Measurements from ENCODE around the gene FBXL13.
A peak's percentile ranks its signal among the peaks of the same experiment; 100 is the strongest.
"Not testable (repeated sequence)": the region's sequence is repeated elsewhere in the genome, so short reads cannot be mapped to it uniquely, and the experiment has no call there.

The FBXL13 gene

DNA sequence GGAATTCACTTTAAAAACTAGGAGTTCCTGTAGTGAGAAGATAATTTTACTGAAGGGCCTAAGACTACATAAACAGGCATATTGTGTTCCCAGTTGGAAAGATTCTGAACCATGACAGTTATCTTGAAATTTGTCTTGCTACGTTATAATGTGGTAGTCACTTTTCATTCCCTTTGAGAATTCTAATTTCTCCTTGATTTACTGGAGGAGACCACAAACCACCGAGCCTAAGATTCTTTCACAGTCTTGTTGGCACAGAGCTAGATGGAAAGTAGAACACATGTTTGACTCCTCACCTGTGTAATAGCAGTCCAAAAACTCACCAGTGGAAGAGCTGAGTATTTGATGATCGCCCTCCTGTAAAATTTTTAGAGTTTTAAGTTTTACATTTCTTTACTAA is 5.2 kb upstream of the FBXL13 start:
- DNase-seq (ENCODE audit: low read depth, low spot score): no peak

DNA sequence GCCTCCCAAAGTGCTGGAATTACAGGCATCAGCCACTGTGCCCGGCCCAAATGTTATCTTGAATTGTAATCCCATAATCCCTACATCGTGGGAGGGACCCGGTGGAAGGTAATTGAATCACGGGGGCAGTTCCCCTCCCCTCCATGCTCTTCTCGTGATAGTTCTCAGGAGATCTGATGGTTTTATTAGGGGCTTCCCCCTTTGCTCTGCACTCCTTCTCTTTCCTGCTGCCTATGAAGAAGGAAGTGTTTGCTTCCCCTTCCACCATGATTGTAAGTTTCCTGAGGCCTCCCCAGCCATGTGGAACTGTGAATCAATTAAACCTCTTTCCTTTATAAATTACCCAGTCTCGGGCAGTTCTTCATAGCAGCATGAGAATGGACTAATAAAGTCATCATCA is 3.6 kb upstream of the FBXL13 start:
- not testable (repeated sequence) for DNase-seq (ENCODE audit: low read depth, low spot score)

DNA sequence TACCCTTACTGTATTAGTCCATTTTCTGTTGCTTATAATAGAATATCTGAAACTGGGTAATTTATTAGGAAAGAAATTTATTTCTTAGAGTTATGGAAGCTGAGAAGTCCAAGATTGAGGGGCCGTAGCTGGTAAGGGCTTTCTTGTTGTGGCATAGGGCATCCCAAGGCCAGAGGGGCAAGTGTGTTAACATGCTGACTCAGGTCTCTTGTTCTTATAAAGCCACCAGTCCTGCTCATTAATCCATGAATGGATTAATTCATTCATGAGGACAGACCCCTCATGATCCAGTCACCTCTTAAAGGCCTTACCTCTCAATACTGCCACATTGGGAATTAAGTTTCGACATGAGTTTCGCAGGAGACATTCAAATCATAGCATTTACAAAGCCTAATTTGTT is 2.7 kb upstream of the FBXL13 start:
- DNase-seq (ENCODE audit: low read depth, low spot score): no peak

DNA sequence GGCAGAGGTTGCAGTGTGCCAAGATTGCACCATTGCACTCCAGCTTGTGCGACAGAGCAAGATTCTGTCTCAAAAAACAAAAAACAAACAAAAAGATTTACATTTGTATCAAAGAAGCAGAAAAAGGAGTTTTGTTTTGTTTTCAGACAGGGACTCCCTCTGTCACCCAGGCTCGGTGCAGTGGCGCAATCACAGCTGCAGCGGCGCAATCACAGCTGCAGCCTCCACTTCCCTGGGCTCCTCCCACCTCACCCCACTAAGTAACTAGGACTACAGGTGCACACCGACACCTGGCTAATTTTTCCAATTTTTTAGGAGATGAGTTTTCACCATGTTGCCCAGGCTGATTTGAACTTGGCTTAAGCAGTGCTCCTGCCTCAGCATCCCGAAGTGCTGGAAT is 2.2 kb upstream of the FBXL13 start:
- DNase-seq (ENCODE audit: low read depth, low spot score): no peak

DNA sequence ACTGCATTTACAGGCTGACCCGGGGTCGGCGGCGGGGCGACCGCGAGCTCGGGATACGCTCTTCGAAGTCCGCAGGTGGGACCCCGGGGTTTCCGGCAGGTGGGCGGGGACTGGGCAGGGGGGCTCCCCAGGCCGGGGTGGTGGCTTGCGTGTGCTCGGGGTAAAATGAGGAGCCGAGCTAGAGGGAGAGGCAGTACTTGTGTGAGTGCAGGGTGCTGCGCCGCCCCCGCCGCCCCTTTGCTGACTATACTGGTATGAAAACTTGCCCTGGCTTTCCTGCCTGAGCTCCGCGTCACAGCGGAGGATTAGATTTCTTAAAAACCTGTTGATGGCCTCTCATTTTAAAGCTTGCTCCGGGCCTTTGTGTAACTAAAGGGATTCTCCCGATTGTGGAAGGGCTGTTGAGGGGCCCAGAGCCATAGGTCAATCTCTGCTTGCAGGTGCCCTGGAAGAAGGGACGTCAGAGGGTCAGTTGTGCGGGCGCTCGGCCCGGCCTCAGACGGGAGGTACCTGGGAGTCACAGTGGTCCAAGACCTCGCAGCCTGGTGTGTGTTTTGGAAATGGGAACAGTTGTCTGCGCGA is 832 bp upstream of the FBXL13 start:
- DNase-seq (ENCODE audit: low read depth, low spot score): peak; percentile 62

DNA sequence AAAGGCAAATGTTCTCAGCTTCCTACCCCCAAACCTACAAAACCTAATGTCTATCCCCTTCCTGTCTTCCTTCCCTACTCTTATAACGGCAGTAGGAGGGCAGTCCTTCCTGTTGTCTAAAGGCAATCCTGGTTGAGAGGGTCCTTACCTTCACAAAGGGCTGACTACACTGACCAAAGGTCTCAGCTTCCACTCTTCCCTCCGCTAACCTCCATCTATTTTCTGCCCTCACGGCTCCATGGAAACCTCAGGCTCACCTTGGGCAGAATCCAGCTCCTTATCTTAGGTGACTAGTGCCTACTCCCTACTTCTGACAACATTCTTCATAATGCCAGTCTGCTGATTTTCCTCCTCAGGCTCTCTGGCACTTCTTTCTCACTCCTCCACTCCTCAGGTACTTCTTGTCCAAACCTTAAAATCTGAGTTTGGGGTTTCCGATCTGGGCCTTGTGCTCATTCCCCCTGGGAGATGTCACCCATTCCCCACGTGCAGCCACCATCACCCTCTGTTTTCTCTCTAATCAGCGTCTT is 542 bp downstream of the FBXL13 start:
- no peak for DNase-seq (ENCODE audit: low read depth, low spot score)

DNA sequence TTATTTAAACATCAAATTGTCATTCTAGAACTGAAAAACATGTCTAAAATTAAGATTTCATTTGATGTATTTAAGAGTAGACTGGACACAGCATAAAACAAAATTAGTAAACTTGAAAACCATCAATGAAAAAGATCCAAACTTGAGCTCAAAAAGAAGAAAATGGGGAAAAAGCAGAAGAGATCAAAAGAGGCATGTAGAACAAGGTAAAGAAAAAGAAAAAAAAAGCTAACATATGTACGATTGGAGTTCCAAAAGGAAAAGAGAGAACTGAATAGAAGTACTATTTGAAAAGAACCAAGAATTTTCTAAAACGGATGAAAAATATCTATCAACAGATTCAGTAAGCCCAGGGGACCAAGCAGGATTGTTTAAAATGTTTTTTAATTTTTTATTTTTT is 3.6 kb downstream of the FBXL13 start:
- no peak for DNase-seq (ENCODE audit: low read depth, low spot score)

GRCh38 chr7:103068414-103069403 is 5.9 kb downstream of the FBXL13 start:
- DNase-seq (ENCODE audit: low read depth, low spot score): no peak

DNA sequence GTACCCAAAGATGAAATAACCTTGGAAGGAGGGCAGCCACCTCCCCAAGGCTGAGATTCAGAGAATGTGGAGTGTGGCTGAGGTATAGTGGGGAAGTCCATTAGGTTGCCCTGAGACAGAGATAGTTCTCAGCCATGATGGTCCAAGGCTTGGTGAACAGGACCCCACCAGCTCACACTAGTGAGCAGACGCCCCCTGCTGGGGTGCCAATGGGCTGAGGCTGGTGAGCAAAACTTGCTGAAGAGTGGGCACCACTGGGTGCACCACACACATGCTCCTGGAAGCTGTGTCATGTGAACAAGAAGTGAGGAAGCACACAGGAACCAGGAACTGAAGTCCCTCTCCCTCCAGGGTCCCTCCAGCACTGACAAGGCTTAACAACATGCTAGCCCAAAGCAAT is 8.9 kb downstream of the FBXL13 start:
- DNase-seq (ENCODE audit: low read depth, low spot score): peak; percentile 47

DNA sequence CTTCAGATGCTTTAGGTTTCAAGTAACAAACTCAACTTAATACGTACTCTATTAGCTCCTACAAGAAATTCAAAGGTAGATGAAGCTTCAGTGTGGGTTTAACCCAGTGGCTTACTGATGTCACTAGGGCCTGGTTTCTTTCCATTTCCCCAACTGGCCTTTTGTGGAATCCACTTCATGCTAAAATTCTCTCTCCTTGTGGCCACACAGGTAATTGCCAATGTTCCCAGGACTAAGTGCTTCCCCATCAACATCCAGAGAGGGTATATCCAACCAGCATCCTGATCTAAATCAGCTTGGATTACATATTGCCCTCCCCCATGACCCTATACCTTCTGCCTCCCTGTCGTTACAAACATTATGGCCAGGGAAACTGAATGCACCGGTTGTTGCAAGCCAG is 10.7 kb downstream of the FBXL13 start:
- DNase-seq (ENCODE audit: low read depth, low spot score): no peak

DNA sequence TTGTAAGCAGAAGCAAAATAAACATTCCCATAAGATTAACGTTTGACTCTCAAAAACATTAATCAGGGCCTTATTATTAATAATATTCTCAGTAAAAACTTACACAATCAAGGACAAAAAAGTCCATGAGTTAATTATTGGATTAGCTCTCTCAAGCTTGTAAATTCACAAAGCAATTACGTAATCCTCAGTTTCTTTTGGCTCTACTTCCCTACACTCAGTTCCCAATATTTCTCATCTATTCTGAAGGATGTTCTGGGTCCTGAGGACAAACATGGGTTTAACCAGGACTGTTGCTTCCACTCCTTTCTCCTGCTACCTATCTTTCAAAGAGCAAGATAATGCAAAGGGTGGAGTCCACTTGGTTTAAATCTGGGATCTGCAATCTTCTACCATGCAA is 15.1 kb downstream of the FBXL13 start:
- no peak for DNase-seq (ENCODE audit: low read depth, low spot score)

GRCh38 chr7:103058122-103058521 is 16.5 kb downstream of the FBXL13 start:
- DNase-seq (ENCODE audit: low read depth, low spot score): no peak

DNA sequence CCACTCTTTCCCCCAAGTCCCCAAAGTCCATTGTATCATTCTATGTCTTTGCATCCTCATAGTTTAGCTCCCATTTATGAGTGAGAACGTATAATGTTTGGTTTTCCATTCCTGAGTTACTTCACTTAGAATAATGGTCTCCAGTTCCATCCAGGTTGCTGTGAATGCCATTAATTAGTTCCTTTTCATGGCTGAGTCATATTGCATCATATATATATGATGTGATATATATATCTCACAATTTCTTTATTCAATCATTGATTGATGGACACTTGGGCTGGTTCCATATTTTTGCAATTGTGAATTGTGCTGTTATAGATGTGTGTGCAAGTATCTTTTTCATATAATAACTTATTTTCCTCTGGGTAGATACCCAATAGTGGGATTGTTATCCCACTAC is 18.6 kb downstream of the FBXL13 start:
- not testable (repeated sequence) for DNase-seq (ENCODE audit: low read depth, low spot score)

- DNase-seq (ENCODE audit: low read depth, low spot score): no peak
These were observed 23.1 kb downstream of the FBXL13 start for GRCh38 chr7:103051519-103051918.

- no peak for DNase-seq (ENCODE audit: low read depth, low spot score)
These were observed 25.8 kb downstream of the FBXL13 start for GRCh38 chr7:103048833-103049232.

GRCh38 chr7:103041815-103042214 is 32.8 kb downstream of the FBXL13 start:
- DNase-seq (ENCODE audit: low read depth, low spot score): not testable (repeated sequence)

DNA sequence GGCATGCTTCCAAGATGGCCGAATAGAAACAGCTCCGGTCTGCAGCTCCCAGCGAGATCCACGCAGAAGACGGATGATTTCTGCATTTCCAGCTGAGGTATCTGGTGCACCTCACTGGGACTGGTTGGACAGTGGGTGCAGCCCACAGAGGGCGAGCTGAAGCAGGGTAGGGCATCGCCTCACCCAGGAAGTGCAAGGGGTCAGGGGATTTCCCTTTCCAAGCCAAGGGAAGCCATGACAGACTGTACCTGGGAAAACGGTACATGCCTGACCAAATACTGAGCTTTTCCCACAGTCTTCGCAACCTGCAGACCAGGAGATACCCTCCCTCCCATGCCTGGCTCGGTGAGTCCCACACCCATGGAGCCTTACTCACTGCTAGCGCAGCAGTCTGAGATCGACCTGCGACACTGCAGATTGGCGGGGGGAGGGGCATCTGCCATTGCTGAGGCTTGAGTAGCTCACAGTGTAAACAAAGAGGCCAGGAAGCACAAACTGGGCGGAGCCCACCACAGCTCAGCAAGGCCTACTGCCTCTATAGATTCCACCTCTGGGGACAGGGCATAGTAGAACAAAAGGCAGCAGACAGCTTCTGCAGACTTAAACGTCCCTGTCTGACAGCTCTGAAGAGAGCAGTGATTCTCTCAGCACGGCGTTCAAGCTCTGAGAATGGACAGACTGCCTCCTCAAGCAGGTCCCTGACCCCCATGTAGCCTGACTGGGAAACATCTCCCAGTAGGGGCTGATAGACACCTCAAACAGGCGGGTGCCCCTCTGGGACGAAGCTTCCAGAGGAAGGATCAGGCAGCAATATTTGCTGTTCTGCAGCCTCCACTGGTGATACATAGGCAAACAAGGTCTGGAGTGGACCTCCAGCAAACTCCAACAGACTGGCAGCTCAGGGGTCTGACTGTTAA is 36.5 kb downstream of the FBXL13 start:
- DNase-seq (ENCODE audit: low read depth, low spot score): peak; percentile 88

- no peak for DNase-seq (ENCODE audit: low read depth, low spot score)
These were observed 37.1 kb downstream of the FBXL13 start for GRCh38 chr7:103037476-103037822.

- not testable (repeated sequence) for DNase-seq (ENCODE audit: low read depth, low spot score)
These were observed 40.3 kb downstream of the FBXL13 start for GRCh38 chr7:103034318-103034717.

DNA sequence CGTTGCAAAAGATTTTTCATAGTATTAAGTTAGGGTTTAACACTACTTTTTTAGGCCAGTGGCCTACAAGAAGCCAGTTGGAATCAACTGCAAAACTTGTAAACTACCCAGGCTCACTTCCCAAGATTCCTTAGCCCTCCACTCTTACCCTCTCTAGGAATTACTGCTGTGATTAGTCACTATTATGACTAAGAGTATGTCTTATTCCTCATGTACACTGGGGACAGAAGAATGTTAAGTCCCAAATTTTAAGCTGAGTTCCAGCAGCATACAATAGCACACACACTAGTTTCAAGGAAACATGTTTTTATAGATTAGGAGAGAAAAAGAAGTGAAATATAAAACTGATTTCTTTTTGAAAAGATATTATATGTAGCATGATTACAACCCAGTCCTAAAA is 42.8 kb downstream of the FBXL13 start:
- DNase-seq (ENCODE audit: low read depth, low spot score): no peak

- no peak for DNase-seq (ENCODE audit: low read depth, low spot score)
These were observed 43.6 kb downstream of the FBXL13 start for GRCh38 chr7:103031024-103031423.

DNA sequence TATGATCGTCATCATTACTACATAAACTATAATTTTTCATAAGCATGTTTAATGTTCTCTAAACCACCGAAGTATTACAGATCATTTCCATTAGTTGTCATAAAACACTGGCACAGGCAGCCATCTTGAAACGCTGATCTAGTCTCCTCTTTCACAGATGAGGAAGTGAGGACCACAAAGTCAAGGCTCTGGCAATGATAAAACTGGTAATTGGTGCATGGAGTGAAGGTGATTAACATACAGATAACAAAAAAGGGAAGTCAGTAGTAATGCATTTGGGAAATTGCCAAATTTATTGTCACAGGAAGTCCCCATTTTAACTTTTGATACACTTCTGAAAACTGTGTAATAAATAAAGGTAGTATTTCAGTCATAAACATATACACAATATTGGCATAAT is 49.3 kb downstream of the FBXL13 start:
- no peak for DNase-seq (ENCODE audit: low read depth, low spot score)
